Endothelial cell of umbilical vein (primary cell): ENCODE data around the gene SLC9A9.

Experiments used
- EZH2 ChIP-seq: IDR thresholded peaks from 2 replicates; pipeline ENCODE4 v1.6.1; 2012; ENCODE audit warnings: borderline replicate concordance, low read depth, mild to moderate bottlenecking, moderate library complexity, low read length, inconsistent platforms; ENCODE audit not compliant: severe bottlenecking
- TF ChIP-seq, protein P1 (sequence below): IDR thresholded peaks from 2 replicates; pipeline ENCODE4 v1.6.1; 2011; ENCODE audit not compliant: insufficient read depth, insufficient read length
- TF ChIP-seq, protein P2 (sequence below), 2 donors: IDR thresholded peaks; 1 replicate in 1 of 2; 2 replicates in 1 of 2; pipeline ENCODE4 v1.5.1; 2011; ENCODE audit warnings: low read length in 2 of 2, mild to moderate bottlenecking in 2 of 2, moderate library complexity in 2 of 2, control low read depth in 1 of 2, inconsistent platforms in 1 of 2, low read depth in 1 of 2; ENCODE audit not compliant: insufficient read depth in 1 of 2; ENCODE audit errors: extremely low read depth in 1 of 2

DNA sequence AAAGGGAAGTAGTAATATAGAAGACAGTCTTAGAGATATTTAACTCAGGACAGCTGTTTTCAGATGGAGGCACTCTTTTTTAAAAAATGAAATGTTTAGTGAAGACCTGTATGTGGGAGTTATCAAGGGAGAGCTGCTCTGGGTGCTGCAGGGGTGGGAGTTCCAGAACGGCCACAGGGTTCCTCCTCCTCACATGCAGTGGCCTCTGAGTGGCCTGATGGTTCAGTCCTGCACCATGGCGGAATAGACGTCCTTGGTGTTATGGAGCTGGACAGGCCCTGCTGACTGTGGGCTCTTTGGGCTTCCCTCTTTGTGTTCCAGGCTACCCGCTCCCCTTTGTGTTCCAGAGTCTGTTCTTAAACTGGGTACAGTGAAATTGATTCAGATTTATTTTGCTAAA, 602.6 kb downstream of the SLC9A9 start:
- TF ChIP-seq EZH2 = no peak
- TF ChIP-seq, protein P1, sequence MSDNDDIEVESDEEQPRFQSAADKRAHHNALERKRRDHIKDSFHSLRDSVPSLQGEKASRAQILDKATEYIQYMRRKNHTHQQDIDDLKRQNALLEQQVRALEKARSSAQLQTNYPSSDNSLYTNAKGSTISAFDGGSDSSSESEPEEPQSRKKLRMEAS = no peak
- TF ChIP-seq, protein P2, sequence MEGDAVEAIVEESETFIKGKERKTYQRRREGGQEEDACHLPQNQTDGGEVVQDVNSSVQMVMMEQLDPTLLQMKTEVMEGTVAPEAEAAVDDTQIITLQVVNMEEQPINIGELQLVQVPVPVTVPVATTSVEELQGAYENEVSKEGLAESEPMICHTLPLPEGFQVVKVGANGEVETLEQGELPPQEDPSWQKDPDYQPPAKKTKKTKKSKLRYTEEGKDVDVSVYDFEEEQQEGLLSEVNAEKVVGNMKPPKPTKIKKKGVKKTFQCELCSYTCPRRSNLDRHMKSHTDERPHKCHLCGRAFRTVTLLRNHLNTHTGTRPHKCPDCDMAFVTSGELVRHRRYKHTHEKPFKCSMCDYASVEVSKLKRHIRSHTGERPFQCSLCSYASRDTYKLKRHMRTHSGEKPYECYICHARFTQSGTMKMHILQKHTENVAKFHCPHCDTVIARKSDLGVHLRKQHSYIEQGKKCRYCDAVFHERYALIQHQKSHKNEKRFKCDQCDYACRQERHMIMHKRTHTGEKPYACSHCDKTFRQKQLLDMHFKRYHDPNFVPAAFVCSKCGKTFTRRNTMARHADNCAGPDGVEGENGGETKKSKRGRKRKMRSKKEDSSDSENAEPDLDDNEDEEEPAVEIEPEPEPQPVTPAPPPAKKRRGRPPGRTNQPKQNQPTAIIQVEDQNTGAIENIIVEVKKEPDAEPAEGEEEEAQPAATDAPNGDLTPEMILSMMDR (IDR thresholded peaks at IDR 0.05; ENCODE audit: extremely low read depth in 1 of 2, insufficient read depth in 1 of 2, low read depth in 1 of 2, low read length in 2 of 2) = no peak
